Left ventricle myocardium inferior (tissue), 1 donor: ENCODE data around the gene EIF1AX. TPM values are rescaled to one million over a fixed set of nuclear protein-coding genes. Genes with fewer than 3 reads are reported as not detected.

Experiments used
- DNase-seq: peaks from one replicate; pipeline ENCODE4 v3.0.0-alpha.2; 2020
- H3K27ac ChIP-seq: fragments of 200-600 bp; replicated peaks from 2 replicates; pipeline ENCODE4 v1.8.0; 2021
- H3K27me3 ChIP-seq: fragments of 200-600 bp; 2 replicates; pipeline ENCODE4 v1.8.0; 2021; ENCODE audit warnings: low read depth
- H3K36me3 ChIP-seq: fragments of 200-600 bp; 2 replicates; pipeline ENCODE4 v1.8.0; 2021
- H3K4me1 ChIP-seq: fragments of 200-600 bp; 2 replicates; pipeline ENCODE4 v1.8.0; 2021
- H3K4me3 ChIP-seq: fragments of 200-600 bp; 2 replicates; pipeline ENCODE4 v1.8.0; 2021; ENCODE audit warnings: mild to moderate bottlenecking, moderate library complexity
- H3K9me3 ChIP-seq: fragments of 200-600 bp; replicated peaks from 2 replicates; pipeline ENCODE4 v1.8.0; 2021
- CTCF ChIP-seq: fragments of 200-600 bp; IDR thresholded peaks from 2 replicates; pipeline ENCODE4 v1.8.0; 2021; ENCODE audit warnings: antibody characterized with exemption, mild to moderate bottlenecking, borderline replicate concordance
- intact Hi-C: fragments of 100-400 bp; cut with micrococcal nuclease; formaldehyde crosslinking; loops from one replicate; pipeline ENCODE4 v1.11.0; 2022
- total RNA-seq: library from RNA; stranded (reverse); fragmentation: NEBNext Ultra II Directional; extraction: Animal tissue kit (Norgen Biotek cat#: 25700); gene quantifications from one replicate; pipeline ENCODE4 v1.2.1, GENCODE V29; 2021
- donor health status: DM: no; HTN: yes; CAD: no; lungs with severe emphysema.

EIF1AX gene
- total RNA-seq, 1 donor from 2014 or later = 56.8 TPM

GRCh38 chrX:20139966-20140365 is 1.7 kb downstream of the EIF1AX start:
- no peak for TF ChIP-seq CTCF
- intact Hi-C loops = loop anchor here (10.0 kb wide), 1 partner anchor 235 kb away; no protein-coding TSS in a partner anchor
- H3K9me3 ChIP-seq = no peaks in the 10 kb centered on the region
- H3K27ac ChIP-seq = no peak overlapping the region
- H3K4me3 ChIP-seq = peak overlapping the region; percentile 81
- peaks cover 30% of the 10 kb centered on the region for H3K4me1 ChIP-seq
- DNase-seq = no peak
- no peaks in the 10 kb centered on the region for H3K27me3 ChIP-seq
- H3K36me3 ChIP-seq = peaks cover 32% of the 10 kb centered on the region

- TF ChIP-seq CTCF = no peak
- Histone ChIP-seq H3K36me3 (peaks cover 54% of the 10 kb centered on the region), H3K27me3 (no peaks in the 10 kb centered on the region), H3K4me1 (peaks cover 23% of the 10 kb centered on the region), H3K27ac (no peak overlapping the region), H3K4me3 (no peak overlapping the region), H3K9me3 (no peaks in the 10 kb centered on the region)
- intact Hi-C loops = loop anchor here (10.0 kb wide), 1 partner anchor 231 kb away; no protein-coding TSS in a partner anchor
- DNase-seq = no peak
These were observed 5.7 kb downstream of the EIF1AX start for GRCh38 chrX:20135944-20136343.

- H3K9me3 ChIP-seq = no peaks in the 10 kb centered on the region
- peaks cover 69% of the 10 kb centered on the region for H3K36me3 ChIP-seq
- no peak overlapping the region for H3K4me3 ChIP-seq
- intact Hi-C loops = loop anchor here (10.0 kb wide), 1 partner anchor 228 kb away; no protein-coding TSS in a partner anchor
- H3K27ac ChIP-seq = no peak overlapping the region
- no peak for TF ChIP-seq CTCF
- DNase-seq = no peak
- no peaks in the 10 kb centered on the region for H3K27me3 ChIP-seq
- no peaks in the 10 kb centered on the region for H3K4me1 ChIP-seq
These were observed 9.0 kb downstream of the EIF1AX start for GRCh38 chrX:20132666-20133065.

GRCh38 chrX:20130357-20130756 is 11.3 kb downstream of the EIF1AX start:
- intact Hi-C loops = loop anchor here (10.0 kb wide), 1 partner anchor 226 kb away; no protein-coding TSS in a partner anchor
- no peaks in the 10 kb centered on the region for H3K27me3 ChIP-seq
- TF ChIP-seq CTCF = no peak
- no peaks in the 10 kb centered on the region for H3K4me1 ChIP-seq
- H3K9me3 ChIP-seq = no peaks in the 10 kb centered on the region
- H3K27ac ChIP-seq = no peak overlapping the region
- H3K4me3 ChIP-seq = no peak overlapping the region
- H3K36me3 ChIP-seq = peaks cover 47% of the 10 kb centered on the region
- no peak for DNase-seq

GRCh38 chrX:20129547-20129946 is 12.1 kb downstream of the EIF1AX start:
- no peak for TF ChIP-seq CTCF
- no peak overlapping the region for H3K27ac ChIP-seq
- no peak overlapping the region for H3K4me3 ChIP-seq
- intact Hi-C loops = no loop called here
- no peaks in the 10 kb centered on the region for H3K9me3 ChIP-seq
- DNase-seq = no peak
- H3K27me3 ChIP-seq = no peaks in the 10 kb centered on the region
- H3K36me3 ChIP-seq = peaks cover 38% of the 10 kb centered on the region
- H3K4me1 ChIP-seq = no peaks in the 10 kb centered on the region
